Neural cell (in vitro differentiated cells): ENCODE measurements around the gene SGK2.

ENCODE experiments used
- CTCF ChIP-seq: fragments of 450-650 bp; IDR thresholded peaks from 2 replicates; pipeline ENCODE4 v1.5.1; 2014; ENCODE audit warnings: antibody characterized with exemption, mild to moderate bottlenecking, moderate library complexity; ENCODE audit not compliant: poor library complexity, severe bottlenecking
- EP300 ChIP-seq: fragments of 450-650 bp; conservative IDR thresholded peaks from 2 replicates; pipeline ENCODE4 v1.6.1; 2014; ENCODE audit warnings: antibody characterized with exemption, mild to moderate bottlenecking, moderate library complexity; ENCODE audit not compliant: poor library complexity, severe bottlenecking
- EZH2 ChIP-seq: fragments of 200-600, 300-800 bp; shearing (Covaris generic), sonication (generic); IDR thresholded peaks from 2 replicates; pipeline ENCODE4 v1.6.1; 2014; ENCODE audit warnings: antibody characterized with exemption, low read length, borderline replicate concordance, mild to moderate bottlenecking; ENCODE audit not compliant: insufficient read depth, poor library complexity, severe bottlenecking
- POLR2AphosphoS5 ChIP-seq: IDR thresholded peaks from 2 replicates; pipeline ENCODE4 v1.6.1; 2012
- RAD21 ChIP-seq: fragments of 450-650 bp; conservative IDR thresholded peaks from 2 replicates; pipeline ENCODE4 v1.6.1; 2014; ENCODE audit warnings: antibody characterized with exemption, mild to moderate bottlenecking, moderate library complexity

GRCh38 chr20:43514648-43514999, 44.2 kb upstream of the SGK2 start:
- no peak for TF ChIP-seq CTCF
- no peak for TF ChIP-seq POLR2AphosphoS5
- no peak for TF ChIP-seq RAD21
- TF ChIP-seq EZH2, result no peak
- no peak for TF ChIP-seq EP300
